Gastrocnemius medialis (tissue), 4 donors: ENCODE measurements around the gene L3MBTL1. TPM values are rescaled to one million over a fixed set of nuclear protein-coding genes. Genes with fewer than 3 reads are reported as not detected.
"Not testable (repeated sequence)": the region's sequence is repeated elsewhere in the genome, so short reads cannot be mapped to it uniquely, and the experiment has no call there.

Experiments used
- ATAC-seq, 2 donors: fragments of 150-250 bp; one replicate each; pipeline ENCODE4 v1.9.1; 2016
- DNase-seq, 2 donors: peaks; one replicate each; pipeline ENCODE4 v3.0.0-alpha.2; 2019
- H3K27ac ChIP-seq, 4 donors: fragments of 200-600 bp; sonication (generic); 1 replicate in 1 of 4; 2 replicates in 3 of 4; pipeline ENCODE4 v1.5.1; 2016 to 2018; ENCODE audit warnings: mild to moderate bottlenecking in 2 of 4, moderate library complexity in 1 of 4
- H3K27me3 ChIP-seq, 3 donors: fragments of 200-600 bp; sonication (generic) in 2 of 3; 1 replicate in 1 of 3; 2 replicates in 2 of 3; pipeline versions ENCODE4 v1.5.1 to v1.6.0; 2016 to 2019; ENCODE audit warnings: mild to moderate bottlenecking in 1 of 3, moderate library complexity in 1 of 3
- H3K36me3 ChIP-seq, 2 donors: fragments of 200-600 bp; sonication (generic) in 1 of 2; one replicate each; pipeline ENCODE4 v1.5.1; 2017 to 2018
- H3K4me1 ChIP-seq, 2 donors: fragments of 200-600 bp; sonication (generic) in 1 of 2; one replicate each; pipeline ENCODE4 v1.5.1; 2016 to 2017; ENCODE audit warnings: mild to moderate bottlenecking in 2 of 2
- H3K4me3 ChIP-seq, 4 donors: fragments of 200-600 bp; sonication (generic) in 3 of 4; 1 replicate in 1 of 4; 2 replicates in 3 of 4; pipeline ENCODE4 v1.5.1; 2016 to 2019; ENCODE audit warnings: mild to moderate bottlenecking in 2 of 4
- H3K9me3 ChIP-seq, 3 donors: fragments of 200-600 bp; sonication (generic) in 2 of 3; 1 replicate in 1 of 3; 2 replicates in 2 of 3; pipeline ENCODE4 v1.5.1; 2016 to 2019
- CTCF ChIP-seq, 5 experiments: fragments of 450-650 bp in 3 of 5; fragments of 200-600 bp in 2 of 5; sonication (generic) in 2 of 5; IDR thresholded peaks in 4 of 5; conservative IDR thresholded peaks in 1 of 5; 1 replicate in 4 of 5; 2 replicates in 1 of 5; pipeline ENCODE4 v1.5.1; 2016 to 2019; ENCODE audit warnings: antibody characterized with exemption in 5 of 5, mild to moderate bottlenecking in 3 of 5, moderate library complexity in 3 of 5
- POLR2A ChIP-seq, 2 donors: fragments of 450-650 bp; IDR thresholded peaks; one replicate each; pipeline ENCODE4 v1.6.1; 2017; ENCODE audit warnings: antibody characterized with exemption in 2 of 2, mild to moderate bottlenecking in 2 of 2, moderate library complexity in 2 of 2
- in situ Hi-C, 4 donors: fragments of 200-750 bp; cut with MboI; loops; one replicate each; pipeline versions ENCODE4 v1.15.0 to v1.8.0; 2017; ENCODE audit warnings: low sequenced_read_pairs in 4 of 4
- intact Hi-C: fragments of 100-400 bp; cut with DNase I; formaldehyde crosslinking; loops from one replicate; pipeline ENCODE4 v1.15.1; 2023; ENCODE audit warnings: low total_unique reads
- total RNA-seq, 4 donors: library from RNA; depleted of rRNA; stranded (reverse); fragments of >200 nt; gene quantifications; one replicate each; pipeline versions ENCODE4 v1.1.0 to v1.2.3, GENCODE V29; 2016

L3MBTL1 gene
- total RNA-seq, 4 donors from 2014 or later, result 1.1 to 6.0 (median 3.7) TPM

GRCh38 chr20:43495388-43495787 lies 12.1 kb upstream of the L3MBTL1 start:
- Histone ChIP-seq H3K9me3 (no peaks in the 10 kb centered on the region), H3K27ac (no peak overlapping the region), H3K27me3 (no peaks in the 10 kb centered on the region), H3K36me3 (no peaks in the 10 kb centered on the region), H3K4me1 (no peaks in the 10 kb centered on the region), H3K4me3 (no peak overlapping the region)
- TF ChIP-seq POLR2A (IDR thresholded peaks at IDR 0.05) (no peak), CTCF (IDR thresholded peaks at IDR 0.05 in 4 of 5, conservative IDR thresholded peaks at IDR 0.05 in 1 of 5) (no peak)
- in situ Hi-C loops (no loop called here), intact Hi-C loops (no loop called here)
- ATAC-seq (no peak), DNase-seq (no peak)

- in situ Hi-C loops, H3K36me3 ChIP-seq, ATAC-seq, DNase-seq, H3K4me3 ChIP-seq, intact Hi-C loops, H3K9me3 ChIP-seq, H3K27ac ChIP-seq, H3K27me3 ChIP-seq, H3K4me1 ChIP-seq: not testable (repeated sequence)
Observed at GRCh38 chr20:43502021-43502420, 5.5 kb upstream of the L3MBTL1 start.

GRCh38 chr20:43506238-43506637 lies 1.3 kb upstream of the L3MBTL1 start:
- Histone ChIP-seq H3K4me3 (no peak overlapping the region), H3K36me3 (no peaks in the 10 kb centered on the region), H3K4me1 (no peaks in the 10 kb centered on the region), H3K27ac (no peak overlapping the region), H3K27me3 (peaks cover 9 to 17% (median 15%) of the 10 kb centered on the region in 3 donors), H3K9me3 (no peaks in the 10 kb centered on the region)
- in situ Hi-C loops, result no loop called here
- TF ChIP-seq POLR2A (IDR thresholded peaks at IDR 0.05) (no peak), CTCF (IDR thresholded peaks at IDR 0.05 in 4 of 5, conservative IDR thresholded peaks at IDR 0.05 in 1 of 5) (no peak)
- ATAC-seq (no peak), DNase-seq (no peak)
- intact Hi-C loops, result no loop called here

- H3K27me3 ChIP-seq, result peaks cover 9 to 17% (median 15%) of the 10 kb centered on the region in 3 donors
- TF ChIP-seq POLR2A (IDR thresholded peaks at IDR 0.05) (no peak), CTCF (IDR thresholded peaks at IDR 0.05 in 4 of 5, conservative IDR thresholded peaks at IDR 0.05 in 1 of 5) (no peak)
- no peak overlapping the region for H3K27ac ChIP-seq
- DNase-seq, result no peak
- in situ Hi-C loops (no loop called here), intact Hi-C loops (no loop called here)
- peaks cover 3 to 4% of the 10 kb centered on the region in 2 donors for H3K4me1 ChIP-seq
- H3K4me3 ChIP-seq, result peak overlapping the region; percentile 49 to 59 (median 56)
- H3K36me3 ChIP-seq, result no peaks in the 10 kb centered on the region
- no peak for ATAC-seq
- no peaks in the 10 kb centered on the region for H3K9me3 ChIP-seq
Observed at GRCh38 chr20:43508106-43508505, 609 bp downstream of the L3MBTL1 start.

GRCh38 chr20:43508604-43509040 lies 1.1 kb downstream of the L3MBTL1 start:
- no peak overlapping the region for H3K27ac ChIP-seq
- H3K36me3 ChIP-seq, result no peaks in the 10 kb centered on the region
- in situ Hi-C loops, result no loop called here
- peaks cover 9 to 17% (median 15%) of the 10 kb centered on the region in 3 donors for H3K27me3 ChIP-seq
- no peaks in the 10 kb centered on the region for H3K9me3 ChIP-seq
- no peak overlapping the region for H3K4me3 ChIP-seq
- H3K4me1 ChIP-seq, result peaks cover 6 to 8% of the 10 kb centered on the region in 2 donors
- intact Hi-C loops, result no loop called here
- TF ChIP-seq POLR2A (IDR thresholded peaks at IDR 0.05) (no peak), CTCF (IDR thresholded peaks at IDR 0.05 in 4 of 5, conservative IDR thresholded peaks at IDR 0.05 in 1 of 5) (no peak)
- ATAC-seq (no peak), DNase-seq (no peak)
